NCI-H2081 (cell line): ENCODE measurements around the gene KCNQ1.
"Not testable (repeated sequence)": the region's sequence is repeated elsewhere in the genome, so short reads cannot be mapped to it uniquely, and the experiment has no call there.

Experiments used
- DNase-seq, 2 experiments: peaks; one replicate each; lab custom pipeline; 2025; lab: John Stamatoyannopoulos, UW

KCNQ1 gene

DNA sequence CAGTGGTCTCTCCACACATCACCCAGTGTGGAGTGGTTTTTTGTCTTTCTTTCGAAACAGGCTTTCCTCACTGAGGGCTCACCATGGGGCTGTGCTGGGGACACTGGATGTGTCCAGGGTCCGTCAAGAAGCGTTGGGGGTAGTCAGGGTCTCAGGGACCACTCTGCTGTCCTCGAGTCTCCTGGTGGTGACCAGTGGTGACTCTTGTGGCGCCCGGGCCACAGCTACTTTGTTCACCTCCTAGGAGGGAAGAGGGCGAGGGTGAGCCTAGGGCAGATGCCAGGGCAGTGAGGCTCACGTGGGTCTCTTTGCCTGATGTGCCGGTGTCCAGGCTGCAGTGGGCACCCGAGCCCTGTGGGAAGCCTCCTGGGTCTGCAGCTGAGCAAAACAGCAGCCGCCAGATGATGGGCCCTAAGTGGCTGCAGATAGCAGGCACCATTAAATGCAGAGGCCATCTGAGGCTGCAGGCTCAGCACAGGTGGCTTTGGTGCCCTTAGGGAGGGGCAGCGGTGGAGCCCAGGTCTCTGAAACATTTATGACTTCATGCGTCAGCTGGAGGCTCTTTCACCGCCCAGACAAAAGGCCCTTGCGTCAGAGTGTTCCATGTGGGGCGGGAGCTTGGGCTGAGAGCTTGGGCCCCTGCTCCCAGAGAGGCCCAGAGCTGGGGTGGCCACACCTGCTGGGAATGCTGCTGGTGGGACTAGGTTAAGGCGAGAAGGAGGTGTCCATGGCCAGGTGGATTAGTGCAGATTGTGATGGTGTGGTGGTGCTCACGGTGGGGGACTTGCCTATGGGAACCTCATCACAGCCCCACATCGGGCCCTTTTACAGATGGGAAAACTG is 29.5 kb downstream of the KCNQ1 start:
- no peak for DNase-seq

DNA sequence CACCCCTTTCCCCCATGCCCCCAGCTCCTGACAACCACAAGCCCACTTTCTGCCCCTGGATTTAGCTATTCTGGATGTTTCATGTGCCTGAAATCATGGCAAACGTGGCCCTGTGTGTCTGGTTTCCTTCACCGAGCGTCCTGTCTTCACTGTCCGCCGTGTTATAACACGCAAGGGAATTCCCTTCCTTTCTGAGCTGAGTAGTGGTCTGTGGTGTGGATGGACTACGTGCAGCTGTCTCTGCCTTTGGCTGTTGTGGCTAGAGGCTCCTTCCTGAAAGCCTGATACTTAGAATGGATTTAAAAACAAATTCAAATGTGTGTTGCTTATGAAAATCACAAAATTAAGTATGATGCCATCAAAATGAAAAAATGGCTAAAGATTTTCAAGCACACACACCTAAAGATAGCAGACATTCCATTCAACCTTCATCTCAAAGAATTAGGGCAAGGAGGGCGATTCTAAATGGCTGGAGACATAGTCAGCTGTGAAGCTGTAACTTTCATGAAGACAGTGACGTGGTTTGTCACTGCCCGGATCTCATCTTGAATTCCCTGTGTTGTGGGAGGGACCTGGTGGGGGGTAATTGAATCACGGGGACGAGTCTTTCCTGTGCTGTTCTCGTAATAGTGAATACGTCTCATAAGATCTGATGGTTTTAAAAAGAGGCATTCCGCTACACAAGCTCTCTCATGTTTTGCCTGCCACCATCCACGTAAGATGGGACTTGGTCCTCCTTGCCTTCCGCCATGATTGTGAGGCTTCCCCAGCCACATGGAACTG is 30.5 kb downstream of the KCNQ1 start:
- DNase-seq, result no peak

DNA sequence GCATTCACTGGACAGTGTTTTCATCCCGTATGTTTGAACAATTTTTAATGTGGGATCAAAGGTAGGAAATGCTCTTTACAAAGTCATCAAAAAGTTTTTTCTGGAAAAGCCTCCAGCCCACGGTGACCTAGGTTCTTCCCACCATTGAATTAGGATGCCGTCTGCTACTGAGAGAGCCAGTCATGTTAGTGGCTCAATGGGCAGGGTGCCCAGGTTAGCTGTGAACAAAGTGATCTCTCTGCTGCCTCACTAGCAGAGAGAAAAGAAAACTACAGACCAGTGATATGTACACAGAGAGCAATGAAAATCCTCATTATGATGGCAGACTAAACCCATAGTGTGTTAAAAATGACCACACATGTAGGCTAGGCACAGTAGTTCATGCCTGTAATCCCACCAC is 32.4 kb downstream of the KCNQ1 start:
- DNase-seq, result no peak

DNA sequence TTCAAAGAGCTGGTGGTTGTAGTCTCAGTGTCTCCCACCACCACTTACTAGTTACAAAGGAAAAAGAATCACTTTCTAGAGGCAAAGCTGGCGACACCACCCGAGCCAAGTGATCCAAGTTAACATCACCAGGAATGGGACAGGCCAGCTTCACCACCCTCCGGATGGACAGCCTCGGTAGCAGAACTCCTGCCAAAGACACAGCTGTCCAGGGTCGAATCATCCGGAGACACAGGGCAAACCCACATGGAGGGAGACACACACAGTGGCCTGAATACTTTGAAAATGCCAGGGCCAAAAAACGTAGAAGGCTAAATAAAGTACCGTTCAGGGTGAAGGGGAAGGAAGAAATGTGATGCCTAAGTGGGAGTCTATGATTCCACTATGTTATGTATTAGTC is 33.1 kb downstream of the KCNQ1 start:
- DNase-seq, result no peak

DNA sequence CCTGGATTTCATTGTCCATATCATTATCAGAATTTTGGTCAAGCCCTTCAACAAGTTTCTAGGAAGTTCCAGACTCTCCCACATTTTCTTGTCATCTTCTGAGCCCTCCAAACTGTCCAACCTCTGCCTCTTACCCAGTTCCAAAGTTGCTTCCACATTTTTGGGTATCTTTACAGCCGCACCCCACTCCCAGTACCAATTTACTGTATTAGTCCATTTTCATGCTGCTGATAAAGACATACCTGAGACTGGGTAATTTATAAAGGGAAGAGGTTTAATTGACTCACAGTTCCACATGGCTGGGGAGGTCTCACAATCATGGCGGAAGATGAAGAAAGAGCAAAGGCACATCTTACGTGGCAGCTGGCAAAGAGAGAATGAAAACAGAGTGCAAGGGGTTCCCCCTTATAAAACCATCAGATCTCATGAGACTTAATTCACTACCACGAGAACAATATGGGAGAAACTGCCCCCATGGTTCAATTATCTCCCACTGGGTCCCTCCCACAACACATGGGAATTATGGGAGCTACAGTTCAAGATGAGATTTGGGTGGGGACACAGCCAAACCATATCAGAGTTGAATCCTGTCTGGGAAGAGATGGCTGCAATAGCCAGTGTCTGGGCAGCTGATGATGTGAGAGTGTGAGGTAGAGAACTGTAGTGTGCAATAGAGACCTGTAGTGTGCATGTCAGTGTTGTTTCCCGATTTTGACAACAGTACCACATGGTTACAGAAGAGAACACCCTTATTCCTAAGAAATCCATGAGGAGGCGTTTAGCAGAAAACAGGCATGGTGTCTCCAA is 35.5 kb downstream of the KCNQ1 start:
- not testable (repeated sequence) for DNase-seq

DNA sequence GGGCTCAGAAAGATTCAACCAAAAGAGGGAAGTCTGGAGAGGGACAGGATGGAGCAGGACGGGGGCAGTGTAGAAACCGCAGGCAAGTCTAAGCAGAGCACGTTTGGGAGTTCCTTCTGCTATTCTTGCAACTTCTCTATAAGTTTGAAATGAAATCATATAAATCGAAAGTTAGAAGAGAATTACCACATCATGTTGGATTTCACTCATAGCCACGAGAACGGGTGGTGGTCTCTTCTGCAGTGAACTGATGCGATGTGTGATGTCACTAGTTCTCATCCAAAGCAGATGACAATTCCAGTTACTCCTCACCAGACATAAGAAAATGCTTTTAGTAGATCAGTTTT is 36.0 kb downstream of the KCNQ1 start:
- no peak for DNase-seq

DNA sequence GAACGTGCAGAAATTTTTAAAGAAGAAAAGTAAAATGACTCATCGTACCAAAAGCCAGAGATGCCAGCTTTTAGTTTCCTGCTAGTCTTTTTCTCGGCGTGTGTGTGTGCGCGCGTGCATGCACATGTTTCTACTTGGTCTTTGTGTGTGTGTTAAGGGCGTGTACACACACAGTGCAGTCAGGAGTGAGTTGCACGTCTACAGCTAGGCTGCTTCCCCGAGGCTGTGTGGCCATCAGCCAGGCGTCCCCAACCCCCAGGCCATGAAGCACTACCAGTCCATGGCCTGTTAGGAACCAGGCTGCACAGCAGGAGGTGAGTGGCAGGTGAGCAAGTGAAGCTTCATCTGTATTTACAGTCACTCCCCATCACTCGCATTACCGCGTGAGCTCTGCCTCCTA is 36.4 kb downstream of the KCNQ1 start:
- no peak for DNase-seq

DNA sequence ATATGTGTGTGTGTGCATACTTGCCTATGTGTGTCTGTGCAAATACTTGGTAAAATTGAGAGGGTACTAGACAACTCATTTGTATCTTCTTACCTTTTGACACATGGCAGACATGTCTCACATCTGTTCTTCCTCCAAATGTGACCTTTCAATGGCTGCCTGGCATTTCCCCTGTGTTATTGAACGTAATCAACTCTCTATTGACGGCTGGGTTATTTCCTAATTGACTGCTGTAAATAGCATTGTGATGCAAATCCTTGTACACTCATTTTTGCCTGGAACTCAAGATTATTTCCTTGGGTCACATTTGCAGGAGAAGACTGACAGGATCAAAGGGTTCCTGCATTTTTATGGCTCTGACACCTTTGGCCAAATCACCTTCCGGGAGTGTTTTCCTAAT is 37.4 kb downstream of the KCNQ1 start:
- DNase-seq, result no peak

DNA sequence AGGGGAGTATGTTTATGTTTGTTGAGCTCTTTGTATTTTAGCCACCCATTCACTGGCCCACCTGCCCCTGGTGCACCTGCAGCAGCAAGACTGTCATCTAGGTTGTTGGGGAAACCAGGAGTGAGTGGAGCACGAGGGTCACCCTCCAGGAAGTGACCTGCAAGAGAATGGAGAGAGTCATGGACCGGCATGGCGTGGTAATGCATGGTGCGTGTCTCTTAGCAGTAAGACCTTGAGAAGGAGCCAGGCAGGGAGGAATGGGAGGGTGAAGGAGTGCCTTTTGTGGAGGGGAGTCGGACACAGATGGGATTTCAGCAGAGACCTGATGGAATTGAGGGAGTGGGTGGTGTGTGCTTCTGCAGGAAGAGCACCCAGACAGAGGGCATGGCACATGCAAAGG is 37.9 kb downstream of the KCNQ1 start:
- DNase-seq, result no peak

DNA sequence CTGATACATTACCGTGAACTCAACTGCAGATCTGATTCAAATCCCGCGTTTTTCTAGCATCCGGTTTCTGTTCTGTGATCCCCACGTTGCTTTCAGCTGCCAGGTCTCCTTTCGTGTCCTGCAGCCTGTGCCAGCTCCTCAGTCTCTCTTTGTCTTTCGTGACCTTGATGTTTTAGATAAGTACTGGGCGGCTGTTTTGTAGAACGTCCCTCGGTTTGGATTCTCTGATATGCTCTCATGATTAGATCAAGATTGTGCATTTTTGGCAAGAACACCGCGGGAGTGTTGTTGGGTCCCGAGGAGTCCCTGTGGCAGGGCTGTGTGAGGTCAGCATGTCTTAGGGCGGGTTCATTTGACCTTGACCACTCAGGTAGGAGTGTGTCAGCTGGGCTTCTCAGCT is 38.6 kb downstream of the KCNQ1 start:
- DNase-seq, result no peak

DNA sequence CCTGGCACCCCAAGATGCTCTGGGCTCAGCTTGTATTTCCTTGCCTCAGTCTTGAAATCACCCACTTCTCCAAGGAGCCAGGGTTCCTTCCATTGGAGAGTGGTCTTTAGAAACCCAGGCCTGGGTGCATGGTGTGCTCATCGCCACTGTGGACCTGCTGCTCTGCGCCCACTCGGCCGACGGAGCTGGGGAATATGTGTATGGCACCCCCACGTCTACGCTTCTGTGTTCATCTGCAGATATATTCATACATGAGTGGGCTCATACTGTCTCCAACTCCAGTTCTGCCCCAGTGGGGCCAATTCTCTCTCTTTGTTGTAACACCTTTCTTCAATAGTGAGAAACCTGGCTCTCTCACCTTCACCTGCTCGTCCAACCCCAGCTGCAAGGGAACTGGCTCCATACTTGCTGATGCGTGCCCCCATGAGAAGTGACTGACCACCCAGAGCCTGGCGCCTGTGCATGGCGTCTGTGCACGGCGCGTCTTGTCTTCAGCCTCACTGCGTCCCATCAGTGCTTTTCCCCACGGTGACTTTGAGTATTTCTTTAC is 39.8 kb downstream of the KCNQ1 start:
- no peak for DNase-seq

DNA sequence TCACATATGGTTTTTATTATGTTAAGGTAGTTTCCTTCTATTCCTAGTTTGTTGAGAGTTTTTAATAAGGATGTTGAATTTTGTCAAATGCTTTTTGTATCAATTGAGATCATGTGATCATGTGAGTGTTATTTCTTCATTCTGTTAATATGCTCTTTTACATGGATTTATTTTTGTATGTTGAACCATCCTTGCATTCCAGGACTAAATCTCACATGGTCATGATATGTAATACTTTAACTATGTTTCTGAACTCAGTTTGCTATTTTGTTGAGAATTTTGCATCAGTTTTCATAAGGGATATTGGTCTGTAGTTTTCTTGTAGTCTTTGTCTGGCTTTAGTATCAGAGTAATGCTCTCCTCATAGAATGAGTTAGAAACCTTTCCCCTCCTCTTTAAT is 43.2 kb downstream of the KCNQ1 start:
- DNase-seq, result no peak

DNA sequence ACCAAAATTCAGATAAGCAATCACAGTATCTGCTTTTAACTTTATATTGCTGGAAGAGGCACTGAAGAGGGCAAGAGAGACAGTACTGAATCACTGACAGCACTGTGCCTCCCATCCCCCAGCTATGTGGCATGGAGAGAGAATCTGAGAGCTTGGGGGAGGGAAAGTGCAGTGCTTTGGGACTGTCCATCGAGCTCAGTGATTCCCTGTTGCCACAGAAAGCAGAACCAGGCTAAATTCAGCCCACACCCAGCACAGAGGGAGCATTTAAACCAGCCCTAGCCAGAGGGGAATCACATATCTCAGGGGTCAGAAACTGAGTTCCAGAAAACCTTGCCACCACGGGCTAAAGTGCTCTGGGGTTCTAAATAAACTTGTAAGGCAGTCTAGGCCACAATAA is 44.3 kb downstream of the KCNQ1 start:
- DNase-seq, result no peak

DNA sequence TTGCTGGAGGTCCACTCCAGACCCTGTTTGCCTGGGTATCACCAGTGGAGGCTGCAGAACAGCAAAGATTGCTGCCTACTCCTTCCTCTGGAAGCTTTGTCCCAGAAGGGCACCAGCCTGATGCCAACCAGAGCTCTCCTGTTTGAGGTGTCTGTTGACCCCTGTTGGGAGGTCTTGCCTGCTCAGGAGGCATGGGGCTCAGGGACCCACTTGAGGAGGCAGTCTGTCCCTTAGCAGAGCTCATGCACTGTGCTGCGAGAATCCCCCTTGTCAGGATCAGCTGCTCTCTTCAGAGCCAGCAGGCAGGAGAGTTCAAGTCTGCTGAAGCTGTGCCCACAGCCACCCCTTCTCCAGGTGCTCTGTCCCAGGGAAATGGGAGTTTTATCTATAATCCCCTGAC is 53.1 kb downstream of the KCNQ1 start:
- DNase-seq, result not testable (repeated sequence)

DNA sequence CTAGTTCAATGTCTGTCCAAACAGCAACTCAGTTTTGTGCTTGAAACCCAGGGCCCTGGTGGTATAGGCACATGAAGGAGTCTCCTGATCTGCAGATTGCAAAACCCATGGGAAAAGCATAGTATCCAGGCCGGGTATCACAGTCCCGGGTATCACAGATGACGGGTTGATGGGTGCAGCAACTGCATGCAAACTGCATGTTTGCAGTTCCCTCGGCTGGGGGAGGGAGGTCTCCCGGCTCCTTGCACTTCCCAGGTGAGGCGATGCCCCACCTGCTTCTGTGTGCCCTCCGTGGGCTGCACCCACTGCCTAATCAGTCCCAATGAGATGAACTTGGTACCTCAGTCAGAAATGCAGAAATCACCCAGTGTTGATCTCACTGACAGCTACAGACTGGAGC is 53.9 kb downstream of the KCNQ1 start:
- DNase-seq, result no peak

DNA sequence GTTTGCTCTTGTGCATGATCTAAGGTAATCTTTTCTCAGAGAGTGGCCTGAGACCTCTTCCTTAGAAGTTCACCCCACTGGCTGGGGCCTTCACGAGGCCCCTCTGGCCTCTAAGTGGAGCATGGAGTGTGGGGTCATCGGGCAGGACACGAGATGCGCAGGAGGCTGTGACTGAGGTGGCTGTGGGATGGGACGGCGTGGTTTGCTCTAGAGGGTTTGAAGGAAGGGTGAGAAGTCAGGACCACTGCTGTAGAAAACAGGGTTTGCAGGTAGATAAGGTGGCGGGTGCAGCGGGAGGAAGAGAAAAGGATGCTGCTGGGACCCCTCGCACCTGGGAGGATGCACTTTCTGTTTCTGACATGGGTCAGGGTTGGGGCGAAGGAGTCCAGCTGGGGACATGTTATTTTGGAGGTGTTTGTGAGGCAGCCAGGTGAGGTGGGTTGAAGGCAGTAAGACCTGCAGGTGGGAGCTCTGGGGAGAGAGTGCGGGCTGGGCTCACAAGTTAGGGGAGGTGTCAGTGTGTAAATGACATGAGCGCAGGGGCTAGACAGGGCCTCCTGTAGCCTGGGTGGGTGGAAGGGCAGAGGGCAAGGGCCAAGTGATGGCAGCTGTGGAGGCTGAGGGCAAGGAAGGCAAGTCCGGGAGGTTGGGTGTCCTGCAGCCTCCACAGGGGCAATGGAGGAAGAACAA is 62.5 kb downstream of the KCNQ1 start:
- no peak for DNase-seq

DNA sequence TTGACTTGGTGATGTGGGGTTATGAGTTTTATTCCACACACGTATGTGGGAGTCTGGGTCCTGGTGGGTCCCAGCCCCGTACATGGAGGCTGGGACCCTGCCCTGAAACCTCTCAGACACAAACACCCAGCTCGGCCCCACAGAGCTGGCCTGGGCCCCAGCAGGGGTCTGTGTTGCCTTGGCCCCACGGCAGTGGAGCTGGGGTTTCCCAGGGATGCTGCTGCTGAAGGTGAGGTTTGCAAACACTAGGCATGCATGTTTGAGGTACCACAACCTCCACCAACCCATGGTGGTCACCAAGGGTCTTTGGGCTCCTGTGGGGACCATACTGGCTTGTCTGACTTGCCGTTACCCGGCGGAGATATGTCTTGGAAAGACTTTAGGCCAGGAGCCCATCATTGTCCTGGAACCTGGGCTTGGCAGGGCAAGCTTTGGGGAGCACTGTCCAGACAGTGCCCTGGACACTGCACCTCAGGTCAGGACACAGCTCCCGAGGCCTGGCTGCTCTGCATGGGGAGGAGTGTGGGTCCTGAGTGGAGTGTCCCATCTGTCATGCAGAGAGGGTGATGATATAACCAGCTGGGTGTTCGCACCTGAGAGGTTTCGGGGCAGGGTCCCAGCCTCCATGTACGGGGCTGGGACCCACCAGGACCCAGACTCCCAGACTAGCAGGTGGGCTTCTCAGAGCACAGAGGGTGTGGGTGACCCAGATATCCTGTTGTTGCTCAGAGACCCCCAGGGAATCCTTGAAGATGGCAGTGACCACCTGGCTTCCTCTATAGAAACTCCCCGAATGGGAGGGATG is 63.3 kb downstream of the KCNQ1 start:
- DNase-seq, result no peak

DNA sequence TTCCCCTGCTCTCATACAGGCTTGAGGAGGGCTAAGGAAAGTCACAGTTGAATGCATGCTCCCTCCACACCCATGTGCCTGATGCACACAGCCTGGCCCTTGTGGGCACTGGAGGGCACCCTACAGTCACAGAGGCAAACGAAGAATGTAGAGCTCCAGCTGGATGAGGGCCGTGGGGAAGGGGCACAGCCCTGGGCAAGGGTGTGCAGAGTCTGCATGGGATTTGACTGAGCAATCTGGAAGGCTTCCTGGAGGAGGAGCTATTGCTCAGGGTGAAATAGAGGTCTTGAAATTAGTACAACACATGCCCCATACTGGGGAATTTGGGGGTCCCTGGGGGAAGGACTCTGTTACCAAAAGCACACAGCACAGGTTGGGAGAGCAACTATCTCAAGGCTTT is 64.0 kb downstream of the KCNQ1 start:
- DNase-seq, result no peak

DNA sequence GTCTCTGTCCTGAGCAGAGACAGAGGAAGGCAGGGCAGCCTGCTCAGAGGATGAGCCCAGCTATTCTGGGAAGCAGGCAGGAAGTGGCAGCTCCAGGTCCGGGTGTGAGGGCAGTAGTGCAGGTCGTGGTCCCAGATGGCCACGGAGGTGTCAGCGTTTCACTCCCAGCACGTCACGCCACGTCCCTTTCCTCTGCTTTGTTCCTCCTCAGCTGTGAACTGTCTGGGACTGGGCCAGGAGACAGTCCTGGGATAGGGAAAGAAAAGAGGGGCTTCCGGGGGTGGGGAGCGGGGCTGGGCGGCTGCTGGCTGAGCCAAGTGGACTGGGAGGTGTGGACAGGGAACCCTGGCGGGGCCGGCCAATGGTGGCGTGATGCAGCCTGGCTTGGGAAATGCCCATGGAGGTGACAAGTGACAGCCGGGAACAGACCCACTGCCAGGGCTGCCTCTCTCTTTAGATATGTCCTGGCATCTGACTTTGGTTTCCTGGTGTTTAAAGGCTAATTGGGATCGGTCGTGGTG is 64.7 kb downstream of the KCNQ1 start:
- DNase-seq, result no peak

DNA sequence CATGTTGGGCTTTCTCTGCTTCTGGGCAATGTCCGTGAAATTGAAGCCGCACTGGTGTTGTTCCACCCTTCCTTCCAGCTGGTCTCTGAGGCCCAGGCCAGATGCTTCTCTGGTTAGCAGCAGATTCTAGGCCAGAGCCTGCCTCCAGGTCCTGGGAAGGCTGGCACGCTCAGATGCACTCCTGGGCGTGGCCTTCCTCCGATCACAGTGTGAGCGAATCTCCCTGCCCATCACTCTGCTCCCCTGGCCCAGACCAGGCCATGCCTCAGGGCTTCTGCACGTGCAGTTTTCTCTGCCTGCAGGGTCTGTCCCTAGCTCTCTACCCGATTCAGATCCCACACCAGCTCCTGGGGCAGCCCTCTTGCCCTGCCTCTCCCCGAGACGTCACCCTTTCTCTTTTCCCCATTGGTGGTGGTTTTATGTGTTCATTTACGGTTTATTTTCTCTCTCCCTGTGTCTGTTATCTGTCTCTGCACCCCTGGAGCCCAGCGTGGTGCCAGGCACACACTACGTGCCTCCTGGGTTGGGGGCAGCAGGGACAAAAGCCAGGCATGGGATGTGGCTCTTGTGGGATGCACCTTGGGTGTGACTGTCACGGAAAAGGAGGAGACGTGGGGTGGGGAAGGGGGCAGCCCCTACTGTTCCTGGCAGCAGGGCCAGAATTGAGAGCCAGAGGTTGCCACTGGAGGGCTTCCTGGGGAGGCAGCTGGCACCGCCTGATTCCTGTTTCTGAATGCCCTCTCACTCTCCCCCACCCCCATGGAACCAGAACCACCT is 66.0 kb downstream of the KCNQ1 start:
- no peak for DNase-seq
